ENCODE measurements around the gene WSCD2. TPM values are rescaled to one million over a fixed set of nuclear protein-coding genes. Genes with fewer than 3 reads are reported as not detected.

The WSCD2 gene
- total and polyA plus RNA-seq, 12 donors = 0.01 to 2.8 (median 0.44) TPM; not detected in 3

- peaks cover 0 to 15% (median 0%) of the 10 kb centered on the region in 9 donors for H3K4me1 ChIP-seq
- H3K27me3 ChIP-seq = peaks cover 0 to 7% (median 0%) of the 10 kb centered on the region in 7 donors
- H3K4me3 ChIP-seq = no peak overlapping the region
- TF ChIP-seq CTCF (IDR thresholded peaks at IDR 0.05) = no peak
- DNase-seq (no peak), ATAC-seq (peak in 2 of 8 donors; percentile 54 to 67)
- intact Hi-C loops (cut with DNase I) = no loop called here
- no peaks in the 10 kb centered on the region for H3K36me3 ChIP-seq
- no peak overlapping the region for H3K27ac ChIP-seq
- WGBS, 2 donors = 57 to 59% methylated on average over 2 of the region's 2 CpGs
- H3K9me3 ChIP-seq = peaks cover 0 to 4% (median 0%) of the 10 kb centered on the region in 11 donors
Observed at GRCh38 chr12:108270035-108270848, 141.2 kb downstream of the WSCD2 start.

GRCh38 chr12:108270849-108271143 lies 141.7 kb downstream of the WSCD2 start:
- H3K9me3 ChIP-seq = peaks cover 0 to 4% (median 0%) of the 10 kb centered on the region in 11 donors
- DNase-seq = no peak
- no peak for TF ChIP-seq CTCF (IDR thresholded peaks at IDR 0.05)
- ATAC-seq = no peak
- peaks cover 0 to 15% (median 0%) of the 10 kb centered on the region in 9 donors for H3K4me1 ChIP-seq
- no peaks in the 10 kb centered on the region for H3K36me3 ChIP-seq
- H3K27me3 ChIP-seq = peaks cover 0 to 7% (median 0%) of the 10 kb centered on the region in 7 donors
- no peak overlapping the region for H3K27ac ChIP-seq
- 37 to 60% methylated on average over 2 of the region's 2 CpGs for WGBS, 2 donors
- intact Hi-C loops (cut with DNase I) = no loop called here
- H3K4me3 ChIP-seq = no peak overlapping the region

- Histone ChIP-seq H3K27ac (no peak overlapping the region), H3K4me3 (no peak overlapping the region), H3K9me3 (peaks cover 0 to 4% (median 0%) of the 10 kb centered on the region in 11 donors), H3K36me3 (no peaks in the 10 kb centered on the region), H3K4me1 (peaks cover 0 to 15% (median 0%) of the 10 kb centered on the region in 9 donors), H3K27me3 (peaks cover 0 to 7% (median 0%) of the 10 kb centered on the region in 7 donors)
- no peak for DNase-seq
- intact Hi-C loops (cut with DNase I) = no loop called here
- no peak for TF ChIP-seq CTCF (IDR thresholded peaks at IDR 0.05)
- WGBS, 2 donors = 55 to 56% methylated on average over 6 of the region's 6 CpGs
- no peak for ATAC-seq
Observed at GRCh38 chr12:108271951-108272872, 143.1 kb downstream of the WSCD2 start.

GRCh38 chr12:108273217-108273616 lies 144.1 kb downstream of the WSCD2 start:
- intact Hi-C loops (cut with DNase I) = no loop called here
- Histone ChIP-seq H3K9me3 (peaks cover 0 to 4% (median 0%) of the 10 kb centered on the region in 11 donors), H3K4me1 (peaks cover 0 to 15% (median 0%) of the 10 kb centered on the region in 9 donors), H3K36me3 (no peaks in the 10 kb centered on the region), H3K27ac (no peak overlapping the region), H3K4me3 (no peak overlapping the region), H3K27me3 (peaks cover 0 to 7% (median 0%) of the 10 kb centered on the region in 7 donors)
- WGBS, 2 donors = 24 to 27% methylated on average over 2 of the region's 2 CpGs
- no peak for TF ChIP-seq CTCF (IDR thresholded peaks at IDR 0.05)
- no peak for ATAC-seq
- DNase-seq = no peak

Data from heart right ventricle (tissue), 16 donors.